HT-29 (cell line): ENCODE results near the gene SENP6. TPM values are rescaled to one million over a fixed set of nuclear protein-coding genes. Genes with fewer than 3 reads are reported as not detected.
A peak's percentile ranks its signal among the peaks of the same experiment; 100 is the strongest.

Experiments
- DNase-seq: peaks from one replicate; pipeline ENCODE4 v3.0.0-alpha.2; 2015; ENCODE audit warnings: low spot score
- small RNA-seq: library from RNA; depleted of rRNA; stranded (forward); fragments of <200 nt; gene quantifications from one replicate; pipeline ENCODE3, GENCODE V24; 2014
- total RNA-seq: library from RNA; depleted of rRNA; stranded (reverse); fragments of >200 nt; shearing (Covaris generic); gene quantifications from 2 replicates; pipeline ENCODE4 v1.2.3, GENCODE V29; 2014; rRNA removed

Gene SENP6
- total RNA-seq, 1 experiment from 2014 or later: 39.9 TPM

GRCh38 chr6:75748003-75748742 lies 146.5 kb downstream of the SENP6 start:
- DNase-seq: peak; percentile 51

GRCh38 chr6:75748743-75749538 lies 147.3 kb downstream of the SENP6 start, which contains the start of gene MYO6:
TSS of gene MYO6 (plus strand) at chr6:75749239. CDS start at chr6:75817548, 68,309 bp downstream.
- peak; percentile 80 for DNase-seq

GRCh38 chr6:75751443-75751842 lies 149.8 kb downstream of the SENP6 start:
- no peak for DNase-seq

- peak; percentile 45 for DNase-seq
Measured at GRCh38 chr6:75752365-75752764, 150.7 kb downstream of the SENP6 start.

- no peak for DNase-seq
Measured at GRCh38 chr6:75755704-75756103, 154.0 kb downstream of the SENP6 start.

- no peak for DNase-seq
Measured at GRCh38 chr6:75757295-75757694, 155.6 kb downstream of the SENP6 start.

GRCh38 chr6:75758061-75758460 lies 156.4 kb downstream of the SENP6 start:
- no peak for DNase-seq

GRCh38 chr6:75759207-75759606 lies 157.5 kb downstream of the SENP6 start:
- DNase-seq: no peak

- DNase-seq: no peak
Measured at GRCh38 chr6:75760320-75760719, 158.6 kb downstream of the SENP6 start.

GRCh38 chr6:75761489-75761888 lies 159.8 kb downstream of the SENP6 start:
- DNase-seq: no peak

GRCh38 chr6:75762063-75762462 lies 160.4 kb downstream of the SENP6 start:
- DNase-seq: no peak

- DNase-seq: no peak
Measured at GRCh38 chr6:75766387-75766786, 164.7 kb downstream of the SENP6 start.

Small RNA genes lying within 50 kb of the gene (small RNA-seq; reads per million reads assigned to genes)
- gene RNU6-1016P: not detected
- gene RNU6-1338P: not detected
- not detected for gene RNU6-155P

Other genes with a start within 250 kb of the SENP6 start
- not detected in 2 replicates for gene FILIP1, start 108.1 kb upstream of the SENP6 start, total RNA-seq
- 28.8 TPM in 2 replicates for gene MYO6, start 147.4 kb downstream of the SENP6 start, total RNA-seq